Measurements from ENCODE around the gene ATP2C2. TPM values are rescaled to one million over a fixed set of nuclear protein-coding genes. Genes with fewer than 3 reads are reported as not detected.
A peak's percentile ranks its signal among the peaks of the same experiment; 100 is the strongest.
"Not testable (repeated sequence)": the region's sequence is repeated elsewhere in the genome, so short reads cannot be mapped to it uniquely, and the experiment has no call there.

ATP2C2 gene
- total and polyA plus RNA-seq, 5 donors, result not detected

DNA sequence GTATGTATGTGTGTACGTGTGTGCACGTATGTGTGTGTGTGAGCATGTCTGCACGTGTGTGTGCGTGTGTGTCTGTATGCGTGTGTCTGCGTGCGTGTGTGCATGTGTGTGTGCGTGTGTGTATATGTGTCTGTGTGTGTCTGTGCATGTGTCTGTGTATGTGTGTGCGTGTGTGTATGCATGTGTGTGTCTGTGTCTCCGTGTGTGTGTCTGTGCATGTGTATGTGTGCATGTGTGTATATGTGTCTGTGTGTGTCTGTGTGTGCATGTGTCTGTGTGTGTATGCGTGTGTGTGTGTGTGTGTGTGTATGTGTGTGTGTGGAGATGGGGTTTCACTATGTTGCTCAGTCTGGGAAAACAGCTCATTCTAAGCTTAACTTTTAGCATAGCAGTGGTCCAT, 43.9 kb downstream of the ATP2C2 start:
- DNase-seq, result no peak
- Histone ChIP-seq H3K4me1 (ENCODE audit: control insufficient read depth, insufficient read depth, low read length) (no peaks in the 10 kb centered on the region), H3K4me3 (ENCODE audit: low read length) (no peak overlapping the region), H3K27ac (ENCODE audit: low read length) (no peak overlapping the region), H3K27me3 (ENCODE audit: control insufficient read depth, insufficient read depth) (no peaks in the 10 kb centered on the region), H3K9me3 (ENCODE audit: control insufficient read depth, low read length) (no peaks in the 10 kb centered on the region)
- no peak for ATAC-seq
- WGBS, result 81% methylated on average over 11 of the region's 11 CpGs
- intact Hi-C loops (cut with DNase I), result no loop called here

DNA sequence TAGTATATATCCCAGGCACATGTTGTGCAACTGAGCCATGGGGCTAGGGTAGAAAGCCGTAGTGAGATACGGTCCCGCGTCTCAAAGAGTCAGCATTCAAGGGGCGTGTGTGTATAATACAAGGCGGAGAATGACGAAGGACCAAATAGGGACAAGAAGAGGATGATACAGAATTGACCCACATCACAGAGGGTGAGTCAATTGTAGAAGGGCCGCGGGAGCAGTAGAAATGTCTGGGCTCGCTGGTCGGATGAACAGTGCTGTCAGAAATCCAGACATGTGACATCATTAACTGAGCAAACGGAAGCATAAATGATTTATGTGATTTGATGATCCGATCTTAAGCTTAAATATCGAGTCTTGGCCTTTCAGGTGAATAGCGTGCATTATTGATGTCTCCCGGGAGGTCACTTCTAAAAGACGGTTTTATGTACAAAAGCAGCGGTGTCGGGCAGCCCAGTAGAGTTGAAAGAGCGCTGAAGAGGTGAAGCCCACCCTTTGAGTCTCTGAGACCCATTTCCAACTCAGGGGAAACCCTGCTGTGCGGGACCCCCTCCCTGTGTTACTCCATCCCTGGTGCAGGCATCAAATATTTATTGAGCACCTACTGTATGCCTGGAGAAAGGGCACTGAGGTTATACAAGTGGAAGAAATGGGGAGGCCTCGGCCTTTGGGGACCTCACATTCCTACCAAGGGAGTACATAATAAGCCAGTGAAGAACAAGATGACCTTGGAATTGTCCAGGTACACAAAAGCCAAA, 45.1 kb downstream of the ATP2C2 start:
- no peaks in the 10 kb centered on the region for H3K4me1 ChIP-seq (ENCODE audit: control insufficient read depth, insufficient read depth, low read length)
- 92% methylated on average over 22 of the region's 22 CpGs for WGBS
- H3K27ac ChIP-seq (ENCODE audit: low read length), result no peak overlapping the region
- H3K9me3 ChIP-seq (ENCODE audit: control insufficient read depth, low read length), result no peaks in the 10 kb centered on the region
- H3K4me3 ChIP-seq (ENCODE audit: low read length), result no peak overlapping the region
- intact Hi-C loops (cut with DNase I), result no loop called here
- ATAC-seq, result no peak
- no peak for DNase-seq
- no peaks in the 10 kb centered on the region for H3K27me3 ChIP-seq (ENCODE audit: control insufficient read depth, insufficient read depth)

DNA sequence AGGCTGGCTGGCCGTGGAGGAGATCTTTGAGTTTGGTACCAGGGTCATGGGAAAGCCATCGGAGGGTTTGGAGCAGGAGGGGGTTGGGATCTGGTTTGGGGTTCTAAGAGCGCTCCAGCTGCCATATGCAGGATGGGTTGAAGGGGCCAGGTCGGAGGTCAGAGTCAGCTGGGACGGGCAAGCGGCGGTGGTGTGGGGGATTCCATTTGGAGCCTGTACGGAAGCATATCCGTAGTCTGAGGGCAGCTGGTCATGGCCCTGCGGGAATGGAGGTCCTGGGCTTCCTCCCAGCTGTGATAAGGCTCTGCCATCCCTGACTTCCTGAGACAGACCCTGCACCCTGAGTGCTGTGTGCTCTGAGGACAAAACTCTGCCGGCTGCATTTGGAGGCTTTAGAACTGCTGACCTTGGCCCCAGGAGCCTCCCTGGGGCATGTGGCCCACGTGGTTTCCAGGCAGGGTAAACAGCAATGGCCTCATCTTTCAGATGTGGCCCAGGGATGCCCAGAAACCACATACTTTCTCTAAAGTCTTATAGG, 46.5 kb downstream of the ATP2C2 start:
- intact Hi-C loops (cut with DNase I), result no loop called here
- Histone ChIP-seq H3K4me1 (ENCODE audit: control insufficient read depth, insufficient read depth, low read length) (no peaks in the 10 kb centered on the region), H3K9me3 (ENCODE audit: control insufficient read depth, low read length) (no peaks in the 10 kb centered on the region), H3K4me3 (ENCODE audit: low read length) (no peak overlapping the region), H3K27me3 (ENCODE audit: control insufficient read depth, insufficient read depth) (no peaks in the 10 kb centered on the region), H3K27ac (ENCODE audit: low read length) (no peak overlapping the region)
- DNase-seq (peak in 1 of 3 donors; percentile 68), ATAC-seq (peak; percentile 37 to 74)
- 29% methylated on average over 12 of the region's 12 CpGs for WGBS

DNA sequence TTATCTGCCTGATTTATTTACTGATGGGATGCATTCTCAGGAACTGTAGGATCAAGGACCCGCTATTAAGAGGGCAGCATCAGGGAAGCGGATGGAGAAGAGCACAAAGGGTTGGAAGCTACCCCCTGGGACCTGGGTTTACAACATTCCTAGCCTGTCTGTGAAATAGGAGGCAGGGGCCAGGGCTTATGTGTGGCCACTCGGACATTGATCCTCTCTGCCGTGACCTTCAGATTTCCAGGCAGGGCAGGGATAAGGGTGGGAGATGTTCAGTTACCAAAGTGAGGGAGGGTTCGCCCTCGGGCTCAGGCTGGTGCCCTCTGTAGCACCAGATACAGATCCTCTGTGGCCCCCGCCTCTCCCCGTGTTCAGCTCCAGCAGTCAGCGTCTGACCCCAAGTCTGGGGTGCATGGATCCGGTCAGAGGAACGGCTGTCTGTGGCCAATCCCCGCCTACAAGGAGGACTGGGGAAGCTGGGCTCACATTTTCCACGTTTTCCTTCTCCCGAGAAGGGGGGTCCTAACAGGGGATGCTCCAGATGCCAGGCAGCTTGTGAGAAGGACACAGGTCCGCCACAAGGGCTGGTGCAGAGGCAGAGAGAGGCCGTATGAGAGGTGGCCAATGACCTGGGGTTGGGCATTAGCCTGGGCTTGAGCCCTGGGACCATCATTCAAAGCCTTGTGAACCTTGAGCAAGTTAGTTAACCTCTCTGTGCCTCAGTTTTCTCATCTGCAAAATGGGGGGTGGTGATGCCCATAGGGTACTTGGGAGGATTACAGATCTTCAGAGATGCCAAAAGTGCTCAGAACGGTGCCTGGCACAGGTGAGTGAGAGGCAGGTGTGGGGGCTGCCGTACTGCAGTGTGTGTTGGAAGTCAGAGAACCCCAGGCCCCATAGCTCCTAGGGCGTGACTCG, 48.3 kb downstream of the ATP2C2 start:
- no peak overlapping the region for H3K27ac ChIP-seq (ENCODE audit: low read length)
- WGBS, result 74% methylated on average over 20 of the region's 20 CpGs
- DNase-seq, result no peak

DNA sequence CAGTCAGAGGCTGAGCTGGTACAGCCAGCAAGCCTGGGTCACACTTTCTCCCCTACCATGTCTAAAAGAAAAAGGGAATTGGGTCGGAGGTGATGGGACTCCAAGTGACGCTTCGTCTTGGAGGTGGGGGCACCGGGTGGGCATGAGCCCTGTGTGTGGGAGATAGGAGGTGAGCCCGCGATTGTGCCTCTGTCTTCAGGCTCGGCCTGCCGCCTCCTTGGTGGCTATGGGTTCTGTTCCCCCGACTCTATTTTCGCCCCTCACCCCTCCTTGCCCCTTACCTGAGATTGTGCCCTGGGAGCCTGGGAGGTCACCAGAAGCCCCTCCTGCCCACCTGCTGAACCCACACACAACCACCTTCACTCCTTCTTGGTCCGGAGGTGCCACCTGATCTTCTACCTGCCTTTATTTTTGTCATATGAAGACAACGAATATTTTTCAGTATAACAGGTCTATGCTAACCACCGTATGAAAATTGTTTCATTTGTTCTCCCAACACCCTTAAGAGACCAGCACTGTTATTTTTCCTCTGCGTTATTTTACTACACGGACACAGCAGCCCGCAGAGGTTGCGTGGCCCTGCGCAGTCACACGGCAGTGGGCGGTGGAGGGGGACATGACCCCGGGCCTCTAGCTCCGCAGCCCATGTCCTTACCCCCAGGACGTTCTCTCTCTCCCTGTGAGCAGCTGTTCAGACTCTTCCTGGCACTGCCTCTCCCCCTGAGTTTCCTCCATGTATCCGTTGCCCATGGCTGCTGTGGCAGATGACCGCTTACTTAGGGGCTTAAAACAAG, 49.9 kb downstream of the ATP2C2 start:
- H3K27ac ChIP-seq (ENCODE audit: low read length), result no peak overlapping the region
- H3K4me1 ChIP-seq (ENCODE audit: control insufficient read depth, insufficient read depth, low read length), result no peaks in the 10 kb centered on the region
- WGBS, result 90% methylated on average over 25 of the region's 25 CpGs
- DNase-seq, result no peak
- H3K27me3 ChIP-seq (ENCODE audit: control insufficient read depth, insufficient read depth), result no peaks in the 10 kb centered on the region
- no peak overlapping the region for H3K4me3 ChIP-seq (ENCODE audit: low read length)
- H3K9me3 ChIP-seq (ENCODE audit: control insufficient read depth, low read length), result no peaks in the 10 kb centered on the region
- ATAC-seq, result no peak
- intact Hi-C loops (cut with DNase I), result no loop called here

More for the DNA sequence above, 48.3 kb downstream of the ATP2C2 start:
- Histone ChIP-seq H3K9me3 (ENCODE audit: control insufficient read depth, low read length) (no peaks in the 10 kb centered on the region), H3K4me3 (ENCODE audit: low read length) (no peak overlapping the region), H3K4me1 (ENCODE audit: control insufficient read depth, insufficient read depth, low read length) (no peaks in the 10 kb centered on the region), H3K27me3 (ENCODE audit: control insufficient read depth, insufficient read depth) (no peaks in the 10 kb centered on the region)
- ATAC-seq, result no peak
- intact Hi-C loops (cut with DNase I), result no loop called here

DNA sequence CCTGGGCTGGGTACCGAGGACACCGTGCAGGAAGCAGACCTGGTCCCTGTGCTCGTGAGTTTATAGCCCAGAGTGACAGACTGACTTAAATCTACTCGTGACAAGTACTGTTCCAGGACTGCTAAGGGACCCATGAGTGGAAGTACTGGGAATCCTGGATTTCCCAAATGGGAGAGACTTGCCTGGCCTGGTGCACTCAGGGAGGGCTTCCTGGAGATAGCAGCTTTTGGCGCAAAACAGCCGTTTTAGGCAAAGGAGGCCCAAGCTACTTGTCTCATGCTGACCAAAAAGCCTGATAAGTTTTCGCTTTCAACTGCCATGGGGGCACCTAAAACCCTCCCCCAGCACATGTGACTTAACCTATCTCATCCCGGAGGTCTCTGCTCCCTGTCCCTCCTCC, 51.4 kb downstream of the ATP2C2 start:
- H3K4me1 ChIP-seq (ENCODE audit: control insufficient read depth, insufficient read depth, low read length), result no peaks in the 10 kb centered on the region
- H3K27me3 ChIP-seq (ENCODE audit: control insufficient read depth, insufficient read depth), result no peaks in the 10 kb centered on the region
- WGBS, result 84% methylated on average over 8 of the region's 8 CpGs
- H3K4me3 ChIP-seq (ENCODE audit: low read length), result no peak overlapping the region
- intact Hi-C loops (cut with DNase I), result no loop called here
- ATAC-seq (no peak), DNase-seq (no peak)
- H3K27ac ChIP-seq (ENCODE audit: low read length), result no peak overlapping the region
- H3K9me3 ChIP-seq (ENCODE audit: control insufficient read depth, low read length), result no peaks in the 10 kb centered on the region

DNA sequence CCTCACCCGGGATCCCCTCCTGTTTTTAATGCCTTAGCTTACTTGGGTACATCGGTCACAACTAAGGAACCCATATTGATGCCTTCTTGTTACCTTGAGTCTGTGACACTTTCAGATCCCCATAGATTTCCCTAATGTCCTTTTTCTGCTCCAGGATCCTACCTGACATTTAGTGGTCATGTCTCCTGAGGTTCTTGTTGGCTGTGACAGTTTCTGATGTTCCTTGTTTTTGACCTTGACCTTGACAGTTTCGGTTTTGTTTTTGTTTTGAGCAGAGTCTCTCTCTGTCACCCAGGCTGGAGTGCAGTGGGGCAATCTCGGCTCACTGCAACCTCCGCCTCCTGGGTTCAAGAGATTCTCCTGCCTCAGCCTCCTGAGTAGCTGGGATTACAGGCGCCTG, 52.2 kb downstream of the ATP2C2 start:
- ATAC-seq; DNase-seq; H3K27me3 ChIP-seq (ENCODE audit: control insufficient read depth, insufficient read depth); H3K4me1 ChIP-seq (ENCODE audit: control insufficient read depth, insufficient read depth, low read length); H3K9me3 ChIP-seq (ENCODE audit: control insufficient read depth, low read length); H3K27ac ChIP-seq (ENCODE audit: low read length); intact Hi-C loops (cut with DNase I); H3K4me3 ChIP-seq (ENCODE audit: low read length): not testable (repeated sequence)
- 78% methylated on average over 6 of the region's 6 CpGs for WGBS

DNA sequence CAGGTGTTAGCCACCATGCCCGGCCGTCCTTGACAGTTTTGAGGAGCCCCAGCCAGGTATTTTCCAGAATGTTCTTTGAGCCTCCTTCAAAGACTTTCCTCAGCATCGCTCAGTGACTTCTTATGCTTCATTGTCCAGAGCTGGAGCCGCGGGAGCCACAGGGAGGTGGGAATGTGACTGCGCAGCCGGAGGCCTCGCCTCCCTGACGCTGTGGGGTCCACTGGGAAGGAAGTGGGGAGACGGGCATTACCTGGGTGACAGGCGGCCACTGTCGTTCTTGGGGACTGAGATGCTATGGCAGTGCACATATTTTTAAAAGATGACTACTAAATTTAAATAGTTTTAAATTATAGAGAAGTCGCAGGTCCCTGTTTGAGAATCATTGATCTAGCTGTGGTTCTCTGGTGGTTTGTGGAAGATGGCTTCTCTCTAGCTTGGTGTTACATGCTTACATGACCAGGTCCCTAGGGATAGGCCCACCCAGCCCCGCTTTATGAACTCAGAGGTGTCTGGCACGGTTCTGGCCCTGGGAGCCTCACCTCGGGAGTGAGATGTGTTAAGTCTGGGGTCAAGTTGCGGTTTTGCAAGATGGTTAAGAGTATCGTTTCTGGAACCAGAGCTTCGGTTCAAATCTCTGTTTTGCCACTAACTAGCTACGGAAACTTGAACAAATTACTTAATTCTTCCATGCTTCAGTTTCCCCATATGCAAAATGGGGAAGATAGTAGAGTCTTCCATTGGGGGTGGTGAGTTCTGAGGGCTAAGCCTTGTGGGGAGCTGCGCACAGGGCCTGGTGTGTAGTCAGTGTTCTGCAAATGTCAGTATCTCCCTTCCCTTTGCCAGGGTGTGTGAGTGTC, 53.0 kb downstream of the ATP2C2 start:
- H3K27ac ChIP-seq (ENCODE audit: low read length), result no peak overlapping the region
- ATAC-seq (no peak), DNase-seq (no peak)
- H3K9me3 ChIP-seq (ENCODE audit: control insufficient read depth, low read length), result no peaks in the 10 kb centered on the region
- H3K27me3 ChIP-seq (ENCODE audit: control insufficient read depth, insufficient read depth), result no peaks in the 10 kb centered on the region
- no peak overlapping the region for H3K4me3 ChIP-seq (ENCODE audit: low read length)
- 94% methylated on average over 21 of the region's 21 CpGs for WGBS
- no peaks in the 10 kb centered on the region for H3K4me1 ChIP-seq (ENCODE audit: control insufficient read depth, insufficient read depth, low read length)
- intact Hi-C loops (cut with DNase I), result no loop called here

DNA sequence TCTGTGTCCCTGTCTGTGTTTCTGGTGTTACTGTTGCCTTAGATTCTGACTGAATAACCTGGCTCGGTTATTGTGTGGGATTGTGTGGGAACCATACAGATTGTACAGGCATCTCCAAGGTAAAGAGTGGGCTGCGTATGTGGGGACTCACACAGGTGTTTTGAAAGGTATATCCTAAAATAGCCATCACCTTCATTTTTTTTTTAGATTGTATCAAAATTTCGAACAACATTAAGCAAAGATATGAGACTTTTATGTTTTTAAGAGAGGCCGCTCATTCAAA, 53.5 kb downstream of the ATP2C2 start:
- 71% methylated on average over 4 of the region's 4 CpGs for WGBS
- H3K27me3 ChIP-seq (ENCODE audit: control insufficient read depth, insufficient read depth), result no peaks in the 10 kb centered on the region
- ATAC-seq (no peak), DNase-seq (no peak)
- H3K4me1 ChIP-seq (ENCODE audit: control insufficient read depth, insufficient read depth, low read length), result no peaks in the 10 kb centered on the region
- no peak overlapping the region for H3K4me3 ChIP-seq (ENCODE audit: low read length)
- intact Hi-C loops (cut with DNase I), result no loop called here
- no peaks in the 10 kb centered on the region for H3K9me3 ChIP-seq (ENCODE audit: control insufficient read depth, low read length)
- H3K27ac ChIP-seq (ENCODE audit: low read length), result no peak overlapping the region

DNA sequence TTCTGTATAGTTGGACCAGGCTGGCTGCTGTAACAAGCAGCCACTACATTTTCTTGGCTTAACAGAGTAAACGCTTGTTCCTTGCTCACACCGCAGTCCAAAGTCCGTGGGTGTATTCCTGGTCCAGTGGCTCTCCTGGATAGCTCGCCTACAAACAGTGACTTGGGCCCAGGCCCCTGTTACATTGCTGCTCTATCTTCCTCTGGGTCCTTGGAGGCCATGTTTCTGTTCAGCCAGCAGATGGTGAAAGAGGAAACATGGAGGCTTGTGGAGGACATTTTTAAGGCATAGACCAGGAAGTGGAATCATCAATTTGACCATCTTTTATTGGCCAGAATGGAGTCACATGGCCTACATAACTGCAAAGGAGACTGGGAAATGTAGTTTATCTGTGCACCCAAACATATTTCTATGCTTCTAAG, 55.1 kb downstream of the ATP2C2 start:
- Histone ChIP-seq H3K4me3 (ENCODE audit: low read length) (no peak overlapping the region), H3K4me1 (ENCODE audit: control insufficient read depth, insufficient read depth, low read length) (no peaks in the 10 kb centered on the region), H3K27me3 (ENCODE audit: control insufficient read depth, insufficient read depth) (no peaks in the 10 kb centered on the region), H3K27ac (ENCODE audit: low read length) (no peak overlapping the region), H3K9me3 (ENCODE audit: control insufficient read depth, low read length) (no peaks in the 10 kb centered on the region)
- intact Hi-C loops (cut with DNase I), result no loop called here
- no peak for DNase-seq
- ATAC-seq, result no peak
- 96% methylated on average over 4 of the region's 4 CpGs for WGBS

All from right cardiac atrium (tissue), 5 donors.